ENCODE measurements around the gene TBCEL.

TBCEL gene

DNA sequence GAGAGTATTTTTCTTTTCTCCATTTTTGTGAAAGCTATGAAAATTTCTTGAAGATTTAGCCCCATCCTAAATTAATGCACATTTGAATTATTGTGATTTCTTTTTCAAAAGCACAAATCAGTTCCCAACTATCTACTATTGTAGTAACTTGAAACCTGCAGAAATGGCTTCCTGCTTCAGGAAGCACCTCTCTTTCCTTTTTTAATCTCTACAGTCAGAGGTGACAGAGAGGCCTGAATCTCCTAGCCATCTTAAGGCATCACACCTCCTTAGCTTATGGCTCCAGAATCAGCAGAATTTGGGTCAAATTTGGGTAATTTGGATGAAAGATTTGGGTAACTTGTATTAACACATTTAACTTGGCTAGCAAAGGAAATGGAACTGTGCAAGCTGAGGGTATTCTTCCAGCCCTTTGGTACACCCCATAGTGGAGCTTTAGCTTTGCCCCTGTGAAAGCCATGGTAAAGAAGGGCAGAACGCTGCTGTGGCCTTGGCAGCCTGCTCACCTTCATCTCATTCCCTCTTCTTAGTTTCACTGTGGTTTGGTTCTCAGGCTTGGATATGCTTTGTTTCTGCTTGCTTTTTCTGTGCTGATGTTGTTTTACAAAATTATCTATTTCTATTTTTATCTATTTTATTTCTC lies 16.2 kb downstream of the TBCEL start:
- Mint-ChIP-seq H3K9me3 (no peaks in the 10 kb centered on the region), H3K4me1 (peaks cover 19% of the 10 kb centered on the region), H3K4me3 (no peak overlapping the region), H3K27ac (no peak overlapping the region), H3K36me3 (no peaks in the 10 kb centered on the region)
- DNase-seq (ENCODE audit: low spot score in 2 of 2): no peak
- ATAC-seq: no peak

DNA sequence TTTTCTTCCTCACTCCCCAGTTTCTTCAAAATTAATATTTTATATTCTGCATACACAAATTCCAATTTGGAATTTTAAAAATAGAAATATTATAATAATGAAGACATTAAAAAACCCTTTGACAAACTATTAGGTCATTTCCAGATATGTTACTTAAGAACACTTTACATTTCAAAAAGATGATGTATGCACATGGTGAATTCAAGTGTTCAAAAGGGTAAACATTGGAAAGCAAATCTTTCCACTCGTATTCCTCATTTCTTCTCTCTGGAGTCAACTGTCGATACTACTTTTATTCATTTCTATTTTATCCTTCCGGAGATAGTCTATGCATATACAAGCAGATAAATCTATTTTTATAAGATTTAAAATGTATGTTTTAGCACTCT lies 16.7 kb downstream of the TBCEL start:
- no peaks in the 10 kb centered on the region for H3K9me3 Mint-ChIP-seq
- H3K4me1 Mint-ChIP-seq: peaks cover 14% of the 10 kb centered on the region
- H3K36me3 Mint-ChIP-seq: no peaks in the 10 kb centered on the region
- no peak overlapping the region for H3K4me3 Mint-ChIP-seq
- no peak overlapping the region for H3K27ac Mint-ChIP-seq
- ATAC-seq (no peak), DNase-seq (ENCODE audit: low spot score in 2 of 2) (no peak)

DNA sequence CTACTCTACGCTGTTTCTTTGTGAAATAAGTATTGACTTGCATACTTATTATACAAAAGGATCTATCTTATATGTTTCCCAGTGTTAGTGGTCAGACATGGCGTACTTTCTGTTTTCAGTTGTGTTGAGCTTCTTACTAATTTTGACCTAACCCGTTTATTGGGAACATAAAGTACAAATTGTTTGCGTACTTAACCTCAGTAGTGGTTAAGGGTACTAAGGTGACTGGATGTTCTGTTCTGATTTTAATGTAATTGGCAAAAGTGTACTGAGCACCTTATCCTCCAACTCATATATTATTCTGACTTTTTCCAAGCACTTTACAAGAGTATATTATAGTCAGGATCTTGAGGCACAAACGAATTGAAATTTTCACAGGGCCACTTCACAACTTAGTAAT lies 17.2 kb downstream of the TBCEL start:
- no peak overlapping the region for H3K4me3 Mint-ChIP-seq
- ATAC-seq (no peak), DNase-seq (ENCODE audit: low spot score in 2 of 2) (no peak)
- no peak overlapping the region for H3K27ac Mint-ChIP-seq
- peaks cover 10% of the 10 kb centered on the region for H3K4me1 Mint-ChIP-seq
- no peaks in the 10 kb centered on the region for H3K36me3 Mint-ChIP-seq
- no peaks in the 10 kb centered on the region for H3K9me3 Mint-ChIP-seq

DNA sequence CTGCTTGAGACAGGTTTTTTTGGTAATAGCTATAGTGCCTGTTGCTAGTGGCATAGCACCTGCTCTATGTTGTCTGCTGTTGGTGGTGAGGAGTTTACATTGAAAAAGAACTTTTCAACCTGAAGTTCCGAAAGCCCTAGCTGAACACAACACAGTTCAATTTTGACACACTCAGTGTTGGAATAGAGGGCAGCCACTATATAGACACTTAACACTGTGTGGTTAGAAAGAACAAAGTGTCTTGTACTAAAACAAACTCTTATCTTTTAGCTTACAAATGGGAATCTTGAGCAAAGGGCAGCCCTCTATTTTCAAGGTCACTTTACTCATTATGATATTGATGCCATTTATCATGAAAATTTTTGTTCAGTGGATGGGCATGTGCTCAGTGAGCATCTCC lies 18.4 kb downstream of the TBCEL start:
- H3K4me3 Mint-ChIP-seq: no peak overlapping the region
- H3K9me3 Mint-ChIP-seq: no peaks in the 10 kb centered on the region
- DNase-seq (ENCODE audit: low spot score in 2 of 2) (no peak), ATAC-seq (no peak)
- H3K36me3 Mint-ChIP-seq: peaks cover under 1% of the 10 kb centered on the region
- peaks cover 6% of the 10 kb centered on the region for H3K4me1 Mint-ChIP-seq
- H3K27ac Mint-ChIP-seq: no peak overlapping the region

DNA sequence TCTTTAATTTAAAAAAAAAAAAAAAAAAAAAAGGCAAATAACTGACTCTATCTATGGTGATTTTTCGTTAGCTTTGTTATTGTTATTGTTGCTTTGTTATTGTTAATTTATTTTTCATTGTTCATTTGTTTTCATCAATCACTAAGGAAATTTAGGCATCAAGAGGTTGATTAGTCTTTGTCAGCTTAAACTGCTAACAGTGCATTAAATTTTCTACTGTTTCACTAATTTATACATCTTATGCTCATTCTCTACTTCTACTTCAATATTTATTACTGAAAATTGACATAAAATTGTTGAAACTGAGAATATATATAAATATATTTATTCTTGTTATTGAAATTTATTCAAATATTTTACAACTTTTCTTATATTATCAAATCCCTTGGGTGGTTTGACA lies 24.0 kb downstream of the TBCEL start:
- no peak for ATAC-seq
- peaks cover 13% of the 10 kb centered on the region for H3K36me3 Mint-ChIP-seq

DNA sequence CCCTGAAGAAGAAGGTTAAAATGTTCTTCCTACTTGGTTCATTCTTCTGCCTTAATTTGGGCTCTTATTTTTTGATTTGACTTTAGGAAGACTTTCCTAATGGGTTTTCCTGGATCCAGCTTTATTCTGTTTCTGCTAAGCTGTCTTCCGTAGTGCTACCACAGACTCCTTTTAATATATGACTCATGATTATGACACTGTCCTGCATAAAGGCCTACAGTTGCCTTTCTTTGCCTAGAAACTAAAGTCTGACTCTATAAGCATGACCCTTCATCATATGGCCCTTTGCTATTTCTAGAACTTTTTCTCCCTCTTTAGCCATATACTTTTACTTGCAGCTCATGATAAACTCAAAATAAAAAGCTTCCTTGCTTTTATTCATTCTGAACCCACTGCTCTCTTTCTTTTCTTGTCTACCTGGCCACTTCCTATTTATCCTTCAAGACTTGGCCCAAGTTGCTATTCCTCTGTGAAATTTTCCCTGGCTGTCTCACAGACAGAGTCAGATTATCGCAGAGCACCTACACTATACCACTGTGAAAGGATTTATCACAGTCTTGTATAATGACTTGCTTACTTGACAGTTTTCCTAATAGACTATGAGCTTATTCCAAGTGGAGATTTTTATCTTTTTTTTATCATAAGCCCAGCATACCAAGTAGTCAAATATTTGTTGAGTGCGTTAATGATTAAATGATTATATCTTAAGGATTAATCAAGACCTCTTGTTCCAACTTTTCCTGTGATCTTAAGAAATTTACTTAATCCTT lies 24.7 kb downstream of the TBCEL start:
- ATAC-seq (no peak), DNase-seq (ENCODE audit: low spot score in 2 of 2) (no peak)
- no peak overlapping the region for H3K27ac Mint-ChIP-seq
- no peaks in the 10 kb centered on the region for H3K4me1 Mint-ChIP-seq
- no peaks in the 10 kb centered on the region for H3K9me3 Mint-ChIP-seq
- H3K4me3 Mint-ChIP-seq: no peak overlapping the region
- peaks cover 18% of the 10 kb centered on the region for H3K36me3 Mint-ChIP-seq

More for the DNA sequence above, 24.0 kb downstream of the TBCEL start:
- Mint-ChIP-seq H3K27ac (no peak overlapping the region), H3K9me3 (no peaks in the 10 kb centered on the region), H3K4me1 (no peaks in the 10 kb centered on the region), H3K4me3 (no peak overlapping the region)
- DNase-seq (ENCODE audit: low spot score in 2 of 2): no peak

DNA sequence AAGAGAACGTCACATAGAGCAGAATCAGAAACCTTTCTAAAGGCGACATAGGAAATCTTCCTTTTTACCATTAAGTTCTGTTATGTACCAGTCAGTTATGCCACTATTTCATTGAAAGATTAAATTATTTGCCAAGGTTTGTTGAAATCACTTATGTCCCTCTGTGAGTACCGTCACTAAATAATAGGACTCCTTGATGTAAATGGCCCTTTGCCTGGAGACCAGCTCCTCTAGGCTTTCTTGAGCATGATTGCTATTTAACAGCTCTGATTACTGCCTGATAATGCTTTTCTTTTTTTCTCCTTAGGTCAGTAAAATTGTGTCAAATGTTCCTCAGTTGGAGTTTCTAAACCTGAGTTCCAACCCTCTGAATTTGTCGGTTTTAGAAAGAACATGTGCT lies 29.3 kb downstream of the TBCEL start:
- H3K27ac Mint-ChIP-seq: no peak overlapping the region
- ATAC-seq: no peak
- H3K36me3 Mint-ChIP-seq: peaks cover 28% of the 10 kb centered on the region

DNA sequence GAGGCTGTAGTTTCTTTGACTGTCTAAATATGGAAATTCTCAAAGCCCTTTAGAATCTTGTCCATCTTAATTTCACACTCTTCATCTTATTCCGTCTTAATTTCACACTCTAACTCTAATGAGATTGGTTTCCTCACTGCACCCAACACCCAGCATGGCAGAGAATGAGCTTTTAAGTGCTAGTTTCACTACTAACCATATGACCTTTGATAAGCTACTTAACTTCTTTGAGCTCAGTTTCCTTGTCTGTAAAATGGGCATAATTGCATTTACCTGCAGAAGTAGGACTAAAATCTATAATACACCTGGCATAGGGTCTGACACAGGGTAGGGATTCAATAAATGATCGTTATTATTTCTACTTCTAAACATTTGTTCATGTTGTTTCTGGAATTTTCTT lies 30.4 kb downstream of the TBCEL start:
- H3K4me3 Mint-ChIP-seq: no peak overlapping the region
- no peaks in the 10 kb centered on the region for H3K9me3 Mint-ChIP-seq
- peaks cover 30% of the 10 kb centered on the region for H3K36me3 Mint-ChIP-seq
- H3K27ac Mint-ChIP-seq: no peak overlapping the region
- no peak for DNase-seq (ENCODE audit: low spot score in 2 of 2)
- no peak for ATAC-seq
- no peaks in the 10 kb centered on the region for H3K4me1 Mint-ChIP-seq

More for the DNA sequence above, 29.3 kb downstream of the TBCEL start:
- H3K4me1 Mint-ChIP-seq: no peaks in the 10 kb centered on the region
- DNase-seq (ENCODE audit: low spot score in 2 of 2): no peak
- no peak overlapping the region for H3K4me3 Mint-ChIP-seq
- no peaks in the 10 kb centered on the region for H3K9me3 Mint-ChIP-seq

DNA sequence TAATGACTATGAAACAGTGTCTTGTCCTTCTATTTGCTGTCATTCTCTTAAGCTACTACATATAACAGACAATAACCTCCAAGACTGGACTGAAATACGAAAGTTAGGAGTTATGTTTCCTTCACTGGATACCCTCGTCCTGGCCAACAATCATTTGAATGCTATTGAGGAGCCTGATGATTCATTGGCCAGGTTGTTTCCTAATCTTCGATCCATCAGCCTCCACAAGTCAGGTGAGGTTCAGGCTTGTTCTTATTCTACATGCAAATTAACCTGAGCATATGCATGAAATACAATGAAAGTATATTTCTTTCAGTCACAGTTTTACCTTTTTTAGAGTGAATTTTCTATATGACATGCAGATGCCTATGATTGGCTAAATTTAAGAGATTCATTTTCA lies 31.2 kb downstream of the TBCEL start:
- ATAC-seq (no peak), DNase-seq (ENCODE audit: low spot score in 2 of 2) (no peak)
- H3K27ac Mint-ChIP-seq: no peak overlapping the region
- H3K4me3 Mint-ChIP-seq: no peak overlapping the region
- no peaks in the 10 kb centered on the region for H3K4me1 Mint-ChIP-seq
- peaks cover 30% of the 10 kb centered on the region for H3K36me3 Mint-ChIP-seq
- no peaks in the 10 kb centered on the region for H3K9me3 Mint-ChIP-seq

DNA sequence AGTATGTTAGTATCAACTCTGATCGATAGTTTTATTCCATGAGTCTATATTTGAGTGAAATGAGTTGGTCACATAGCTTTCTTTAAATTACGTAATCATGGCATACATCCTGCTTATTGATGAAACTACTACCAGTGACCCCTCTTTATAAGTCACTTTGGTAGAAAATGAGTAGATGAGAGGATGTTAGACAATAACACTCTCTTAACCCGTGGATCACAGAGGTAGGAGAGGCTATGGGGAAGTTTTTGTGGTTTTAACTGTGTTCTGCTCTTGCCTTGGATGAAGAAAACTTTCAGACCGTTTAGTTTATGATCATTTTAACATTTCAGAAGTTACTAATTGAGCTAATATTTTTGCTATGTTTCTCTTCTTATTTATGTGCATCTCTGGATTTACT lies 34.0 kb downstream of the TBCEL start:
- Mint-ChIP-seq H3K4me1 (no peaks in the 10 kb centered on the region), H3K9me3 (no peaks in the 10 kb centered on the region), H3K36me3 (peaks cover 30% of the 10 kb centered on the region), H3K4me3 (no peak overlapping the region), H3K27ac (no peak overlapping the region)
- DNase-seq (ENCODE audit: low spot score in 2 of 2): no peak
- ATAC-seq: peak; percentile 68

DNA sequence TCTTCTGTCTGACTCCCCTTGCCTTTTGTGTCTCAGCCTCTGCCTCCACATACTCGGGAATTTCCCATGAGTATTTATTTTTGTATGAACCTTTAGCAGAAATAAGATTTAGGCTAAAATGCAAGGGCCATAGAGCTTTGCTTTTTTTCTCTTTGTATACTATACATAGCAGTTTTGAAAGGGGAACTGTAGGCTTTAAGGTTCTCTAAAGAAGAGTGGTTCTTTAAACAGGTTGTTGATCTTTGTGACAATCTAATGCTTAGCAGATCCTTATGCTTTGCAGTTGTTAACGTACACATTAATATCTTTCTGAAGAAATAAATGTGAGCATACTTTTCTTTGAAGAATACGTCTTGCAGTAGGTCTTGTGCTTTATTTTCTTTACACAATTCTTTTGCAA lies 35.0 kb downstream of the TBCEL start:
- no peaks in the 10 kb centered on the region for H3K9me3 Mint-ChIP-seq

DNA sequence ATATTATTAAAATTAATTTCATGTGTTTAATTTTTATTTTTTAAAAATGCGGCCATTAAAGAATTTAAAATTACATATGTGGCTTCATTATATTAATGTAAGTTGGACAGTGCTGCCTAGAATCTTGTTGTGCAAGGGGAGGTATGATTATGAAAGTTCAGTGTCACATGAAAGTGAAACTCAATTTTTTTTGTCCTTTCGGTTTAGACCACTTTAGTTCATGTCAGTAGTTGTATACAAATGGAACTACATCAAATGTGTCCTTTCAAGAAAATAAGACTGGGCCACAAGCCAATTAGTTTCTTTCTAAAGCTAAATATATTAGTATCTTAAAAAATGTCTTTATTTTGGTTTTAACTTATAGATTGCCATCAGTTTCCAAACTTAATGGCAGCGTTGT lies 35.7 kb downstream of the TBCEL start:
- Mint-ChIP-seq H3K9me3 (no peaks in the 10 kb centered on the region), H3K4me1 (no peaks in the 10 kb centered on the region), H3K4me3 (no peak overlapping the region), H3K27ac (no peak overlapping the region), H3K36me3 (peaks cover 22% of the 10 kb centered on the region)
- no peak for DNase-seq (ENCODE audit: low spot score in 2 of 2)
- peak; percentile 81 for ATAC-seq

More for the DNA sequence above, 35.0 kb downstream of the TBCEL start:
- no peak for DNase-seq (ENCODE audit: low spot score in 2 of 2)
- H3K4me3 Mint-ChIP-seq: no peak overlapping the region
- no peaks in the 10 kb centered on the region for H3K4me1 Mint-ChIP-seq
- H3K36me3 Mint-ChIP-seq: peaks cover 25% of the 10 kb centered on the region
- no peak for ATAC-seq
- no peak overlapping the region for H3K27ac Mint-ChIP-seq

DNA sequence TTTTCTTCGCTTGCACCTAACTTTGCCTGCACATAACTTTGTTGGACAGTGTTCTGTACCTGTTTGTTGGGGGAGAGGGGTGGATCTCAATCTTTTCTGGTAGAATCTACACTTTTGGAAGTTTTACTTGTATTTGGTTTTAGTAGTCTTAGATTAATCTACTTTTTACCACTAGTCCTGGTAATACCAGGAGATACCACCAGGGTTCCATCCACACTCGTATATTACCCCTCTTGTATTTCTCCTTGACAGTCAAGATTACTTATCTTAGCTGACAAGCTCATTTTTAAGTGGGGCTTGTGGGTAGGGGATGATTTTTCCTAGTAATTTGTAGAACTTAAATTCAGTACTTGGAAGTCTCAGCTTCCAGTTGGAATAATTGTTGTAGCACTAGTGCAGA lies 39.8 kb downstream of the TBCEL start:
- H3K9me3 Mint-ChIP-seq: no peaks in the 10 kb centered on the region
- no peak overlapping the region for H3K4me3 Mint-ChIP-seq
- no peak for DNase-seq (ENCODE audit: low spot score in 2 of 2)
- peaks cover 1% of the 10 kb centered on the region for H3K36me3 Mint-ChIP-seq
- H3K27ac Mint-ChIP-seq: no peak overlapping the region
- H3K4me1 Mint-ChIP-seq: peaks cover 5% of the 10 kb centered on the region
- ATAC-seq: no peak

DNA sequence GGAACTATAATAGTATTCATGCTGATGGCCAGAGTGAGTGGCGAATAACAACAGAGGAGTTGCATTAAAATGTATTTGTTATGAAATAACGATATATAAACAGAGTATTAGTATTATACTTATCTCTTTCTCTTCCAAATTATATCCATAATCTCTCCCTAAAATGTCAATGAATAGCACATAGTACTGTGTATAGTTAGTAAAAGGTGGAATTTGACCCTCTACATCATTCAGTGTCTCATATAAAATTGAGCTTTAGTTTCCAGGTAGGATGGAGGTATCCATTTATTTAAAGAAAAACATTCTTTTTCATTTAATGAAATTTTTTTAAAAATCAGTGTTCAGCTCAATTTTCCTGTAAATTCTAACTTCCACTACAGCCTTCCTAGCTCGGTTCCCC lies 42.7 kb downstream of the TBCEL start:
- DNase-seq (ENCODE audit: low spot score in 2 of 2) (no peak), ATAC-seq (no peak)
- H3K27ac Mint-ChIP-seq: no peak overlapping the region
- peaks cover 5% of the 10 kb centered on the region for H3K4me1 Mint-ChIP-seq
- no peak overlapping the region for H3K4me3 Mint-ChIP-seq
- peaks cover 4% of the 10 kb centered on the region for H3K9me3 Mint-ChIP-seq
- H3K36me3 Mint-ChIP-seq: peaks cover 5% of the 10 kb centered on the region

DNA sequence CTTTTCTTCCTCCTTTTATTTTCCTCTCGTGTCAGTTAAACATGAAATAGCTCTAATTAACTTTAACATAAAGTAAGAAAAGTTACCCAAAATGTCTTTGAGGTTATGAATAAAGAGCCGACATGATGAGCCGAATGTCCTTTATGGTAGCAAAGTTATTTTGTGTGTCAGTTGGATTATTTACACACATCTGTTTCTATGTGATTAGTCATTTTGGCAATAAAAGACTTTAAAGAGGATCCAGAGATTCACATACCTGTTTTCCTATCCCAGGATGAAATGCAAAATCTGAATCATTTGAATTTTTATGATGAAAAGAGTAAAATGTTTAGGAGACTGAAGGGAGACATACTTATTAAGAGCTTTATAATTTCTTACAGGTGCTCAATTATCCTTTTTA lies 43.1 kb downstream of the TBCEL start:
- H3K4me1 Mint-ChIP-seq: peaks cover 5% of the 10 kb centered on the region
- no peak overlapping the region for H3K27ac Mint-ChIP-seq
- ATAC-seq (no peak), DNase-seq (ENCODE audit: low spot score in 2 of 2) (no peak)
- no peak overlapping the region for H3K4me3 Mint-ChIP-seq
- peaks cover 5% of the 10 kb centered on the region for H3K36me3 Mint-ChIP-seq
- peaks cover 4% of the 10 kb centered on the region for H3K9me3 Mint-ChIP-seq

DNA sequence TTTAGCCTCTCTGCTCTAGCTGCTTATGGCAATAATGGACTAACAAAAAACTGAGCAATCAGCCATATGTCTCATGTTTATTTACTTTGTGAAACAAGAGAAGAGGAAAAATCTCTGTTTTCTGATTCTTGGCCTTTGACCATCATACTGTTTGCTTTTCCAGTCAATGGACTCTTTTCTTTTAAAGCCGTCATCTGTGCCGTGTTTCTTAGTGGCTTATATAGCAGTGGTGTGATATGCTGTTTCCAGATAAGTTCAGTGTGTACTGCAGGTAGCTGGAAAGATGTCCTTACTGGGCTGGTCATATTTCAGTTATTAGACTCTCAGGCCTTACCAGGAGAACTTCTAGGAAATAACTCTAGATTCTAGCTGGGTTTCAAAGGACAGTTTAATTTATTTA lies 43.6 kb downstream of the TBCEL start:
- Mint-ChIP-seq H3K27ac (no peak overlapping the region), H3K36me3 (peaks cover 5% of the 10 kb centered on the region), H3K4me1 (peaks cover 5% of the 10 kb centered on the region), H3K9me3 (peaks cover 4% of the 10 kb centered on the region), H3K4me3 (no peak overlapping the region)
- DNase-seq (ENCODE audit: low spot score in 2 of 2) (no peak), ATAC-seq (no peak)

Measured in stimulated activated effector memory CD8-positive, alpha-beta T cell treated with anti-CD3 and anti-CD28 coated beads, Interleukin-12 subunit alpha, Interleukin-12 subunit beta, amount 100 ng/mL, for 72 hours (primary cell).